Fibroblast of lung (primary cell): ENCODE results near the gene C11orf68. TPM values are rescaled to one million over a fixed set of nuclear protein-coding genes. Genes with fewer than 3 reads are reported as not detected.
"Not testable (repeated sequence)": the region's sequence is repeated elsewhere in the genome, so short reads cannot be mapped to it uniquely, and the experiment has no call there.

Experiments
- DNase-seq, 2 donors: peaks; one replicate each; pipeline versions ENCODE4 v3.0.0 to v3.0.0-alpha.2; 2010; ENCODE audit warnings: low read depth in 2 of 2
- H2AFZ ChIP-seq: 2 replicates; pipeline ENCODE4 v1.5.1; 2012; ENCODE audit warnings: low read length, control low read depth, inconsistent platforms
- H3K27ac ChIP-seq: 2 replicates; pipeline ENCODE4 v1.5.1; 2011; ENCODE audit warnings: low read length, control low read depth; ENCODE audit not compliant: insufficient read depth
- H3K27me3 ChIP-seq: 2 replicates; pipeline ENCODE4 v1.5.1; 2011; ENCODE audit warnings: mild to moderate bottlenecking, low read length; ENCODE audit not compliant: control insufficient read depth, insufficient read depth
- H3K36me3 ChIP-seq: 2 replicates; pipeline ENCODE4 v1.5.1; 2011; ENCODE audit warnings: low read length; ENCODE audit not compliant: control insufficient read depth, insufficient read depth
- H3K4me1 ChIP-seq: 2 replicates; pipeline ENCODE4 v1.5.1; 2011; ENCODE audit warnings: low read length; ENCODE audit not compliant: control insufficient read depth, insufficient read depth; ENCODE audit errors: extremely low read depth
- H3K4me2 ChIP-seq: 2 replicates; pipeline ENCODE4 v1.5.1; 2011; ENCODE audit warnings: low read length, control low read depth; ENCODE audit not compliant: insufficient read depth; ENCODE audit errors: extremely low read depth
- H3K4me3 ChIP-seq, 4 experiments: fragments of 200-600 bp in 1 of 4; sonication (generic) in 1 of 4; replicated peaks in 1 of 4; 2 replicates each; pipeline ENCODE4 v1.5.1; 2011 to 2016; ENCODE audit warnings: low read length in 4 of 4, low read depth in 3 of 4, mild to moderate bottlenecking in 3 of 4, control low read depth in 2 of 4, inconsistent platforms in 1 of 4, mixed read lengths in 1 of 4; ENCODE audit not compliant: insufficient read depth in 1 of 4; ENCODE audit errors: control extremely low read depth in 1 of 4
- H3K79me2 ChIP-seq: 2 replicates; pipeline ENCODE4 v1.5.1; 2012; ENCODE audit warnings: mild to moderate bottlenecking, low read length, inconsistent platforms; ENCODE audit not compliant: control insufficient read depth, insufficient read depth
- H3K9ac ChIP-seq: 2 replicates; pipeline ENCODE4 v1.5.1; 2011; ENCODE audit warnings: mild to moderate bottlenecking, low read length, control low read depth; ENCODE audit not compliant: insufficient read depth
- H3K9me3 ChIP-seq: 2 replicates; pipeline ENCODE4 v1.5.1; 2012; ENCODE audit warnings: low read depth, low read length; ENCODE audit not compliant: control insufficient read depth, insufficient read depth
- H4K20me1 ChIP-seq: 2 replicates; pipeline ENCODE4 v1.5.1; 2011; ENCODE audit warnings: low read length; ENCODE audit not compliant: control insufficient read depth, insufficient read depth; ENCODE audit errors: extremely low read depth
- EZH2 ChIP-seq: IDR thresholded peaks from 2 replicates; pipeline ENCODE4 v1.5.1; 2012; ENCODE audit warnings: low read length, control low read depth, mild to moderate bottlenecking; ENCODE audit errors: missing control alignments
- polyA plus RNA-seq, 2 donors: library from polyadenylated mRNA; depleted of rRNA in 1 of 2; stranded (reverse) in 1 of 2; unstranded in 1 of 2; fragments of >200 nt; gene quantifications; 2 replicates each; pipeline ENCODE4 v1.2.1, GENCODE V29; 2011 to 2012; ENCODE audit warnings: missing spikeins in 1 of 2
- total RNA-seq: library from RNA; depleted of rRNA; stranded (reverse); fragments of >200 nt; gene quantifications from 2 replicates; pipeline ENCODE4 v1.2.1, GENCODE V29; 2014
- TF ChIP-seq, protein P1 (sequence below), 2 donors: IDR thresholded peaks in 1 of 2; conservative IDR thresholded peaks in 1 of 2; 1 replicate in 1 of 2; 2 replicates in 1 of 2; pipeline ENCODE4 v1.5.1; 2011 to 2012; ENCODE audit warnings: low read length in 2 of 2, control low read depth in 1 of 2, inconsistent platforms in 1 of 2, low read depth in 1 of 2, mild to moderate bottlenecking in 1 of 2

C11orf68 gene
- total and polyA plus RNA-seq, 2 donors (not counting 1 experiment from before 2014, with no cell fraction given): 26.6 to 27.6 TPM

DNA sequence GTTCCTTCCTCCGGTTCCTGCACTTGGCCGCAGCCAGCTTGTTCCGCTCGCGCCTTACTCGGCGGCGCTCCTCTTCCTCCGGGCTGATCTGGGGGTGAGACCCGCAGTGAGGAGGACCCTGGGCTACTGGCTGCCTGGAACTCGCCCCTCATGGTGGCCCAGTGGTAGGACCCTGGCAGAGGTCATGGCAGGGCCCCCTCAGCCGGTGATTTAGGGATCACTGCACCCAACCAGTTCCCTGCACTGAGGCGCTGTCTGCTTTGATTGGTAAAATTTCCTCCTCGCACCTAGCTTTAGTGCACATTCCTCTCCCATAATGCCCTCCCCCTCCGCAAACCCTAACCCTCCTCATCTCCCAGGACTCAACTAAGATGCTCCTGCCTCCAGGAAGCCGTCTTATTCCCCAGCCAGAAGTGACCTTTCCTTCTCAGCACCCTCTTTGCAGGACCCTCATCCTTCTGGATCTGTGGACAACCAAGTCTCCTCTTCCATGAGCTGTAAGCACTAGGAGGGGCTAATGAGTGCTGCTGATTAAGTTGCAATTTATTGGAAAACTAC lies 24.7 kb downstream of the C11orf68 start:
- peak overlapping the region; percentile 42 for H3K27ac ChIP-seq
- no peaks in the 10 kb centered on the region for H4K20me1 ChIP-seq
- no peaks in the 10 kb centered on the region for H3K9me3 ChIP-seq

DNA sequence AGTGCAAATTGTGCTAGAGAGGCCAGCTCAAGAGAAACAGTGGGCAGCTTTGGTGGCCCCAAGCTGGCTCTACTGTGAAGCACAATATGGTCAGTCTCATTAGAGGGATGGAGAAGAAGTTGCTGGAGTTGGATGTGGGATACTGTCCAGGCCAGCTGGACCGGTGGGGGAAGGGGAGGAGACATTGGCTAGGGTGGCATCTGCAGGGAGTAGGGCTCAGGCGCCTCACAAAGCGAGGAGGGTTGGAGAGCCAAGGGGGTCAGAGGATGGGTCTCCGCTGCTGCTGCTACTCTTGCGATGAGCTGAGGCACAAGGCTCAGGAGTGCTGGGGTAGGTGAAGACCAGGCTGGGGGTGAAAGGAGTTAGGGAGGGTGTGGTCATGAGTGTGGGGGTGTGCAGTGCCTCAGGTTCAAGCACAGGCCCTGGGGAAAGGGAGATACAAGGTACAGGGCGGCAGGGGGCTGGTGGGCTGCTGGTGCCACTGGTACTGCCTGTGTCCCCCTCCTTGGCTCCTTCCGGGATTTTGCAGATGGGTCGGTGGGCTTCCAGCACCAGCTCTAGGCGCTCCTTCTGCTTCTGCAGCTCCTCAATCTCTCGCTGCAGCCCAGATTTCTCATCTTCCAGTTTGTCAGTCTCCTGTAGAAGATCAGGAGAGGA lies 26.1 kb downstream of the C11orf68 start:
- Histone ChIP-seq H3K9ac (no peak overlapping the region), H3K36me3 (peaks cover 26% of the 10 kb centered on the region), H3K4me3 (peak overlapping the region; percentile 56 to 78 (median 68)), H2AFZ (no peak overlapping the region), H3K27ac (peak overlapping the region; percentile 17), H3K4me2 (peak overlapping the region; percentile 61), H3K79me2 (peaks cover 71% of the 10 kb centered on the region), H3K4me1 (peaks cover 28% of the 10 kb centered on the region), H3K9me3 (no peaks in the 10 kb centered on the region), H3K27me3 (no peaks in the 10 kb centered on the region), H4K20me1 (no peaks in the 10 kb centered on the region)
- TF ChIP-seq EZH2: no peak
- TF ChIP-seq, protein P1, sequence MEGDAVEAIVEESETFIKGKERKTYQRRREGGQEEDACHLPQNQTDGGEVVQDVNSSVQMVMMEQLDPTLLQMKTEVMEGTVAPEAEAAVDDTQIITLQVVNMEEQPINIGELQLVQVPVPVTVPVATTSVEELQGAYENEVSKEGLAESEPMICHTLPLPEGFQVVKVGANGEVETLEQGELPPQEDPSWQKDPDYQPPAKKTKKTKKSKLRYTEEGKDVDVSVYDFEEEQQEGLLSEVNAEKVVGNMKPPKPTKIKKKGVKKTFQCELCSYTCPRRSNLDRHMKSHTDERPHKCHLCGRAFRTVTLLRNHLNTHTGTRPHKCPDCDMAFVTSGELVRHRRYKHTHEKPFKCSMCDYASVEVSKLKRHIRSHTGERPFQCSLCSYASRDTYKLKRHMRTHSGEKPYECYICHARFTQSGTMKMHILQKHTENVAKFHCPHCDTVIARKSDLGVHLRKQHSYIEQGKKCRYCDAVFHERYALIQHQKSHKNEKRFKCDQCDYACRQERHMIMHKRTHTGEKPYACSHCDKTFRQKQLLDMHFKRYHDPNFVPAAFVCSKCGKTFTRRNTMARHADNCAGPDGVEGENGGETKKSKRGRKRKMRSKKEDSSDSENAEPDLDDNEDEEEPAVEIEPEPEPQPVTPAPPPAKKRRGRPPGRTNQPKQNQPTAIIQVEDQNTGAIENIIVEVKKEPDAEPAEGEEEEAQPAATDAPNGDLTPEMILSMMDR (conservative IDR thresholded peaks at IDR 0.05 in 1 of 2, IDR thresholded peaks at IDR 0.05 in 1 of 2; ENCODE audit: low read depth in 1 of 2, low read length in 2 of 2): no peak
- DNase-seq: no peak

More for the DNA sequence above, 24.7 kb downstream of the C11orf68 start:
- no peak for DNase-seq
- Histone ChIP-seq H3K27me3 (no peaks in the 10 kb centered on the region), H3K4me2 (peak overlapping the region; percentile 70), H2AFZ (no peak overlapping the region), H3K4me3 (peak overlapping the region in 2 of 4 experiments; percentile 22 to 23), H3K79me2 (peaks cover 84% of the 10 kb centered on the region), H3K4me1 (peaks cover 28% of the 10 kb centered on the region), H3K9ac (peak overlapping the region; percentile 26), H3K36me3 (peaks cover 26% of the 10 kb centered on the region)
- no peak for TF ChIP-seq EZH2
- TF ChIP-seq, protein P1 (conservative IDR thresholded peaks at IDR 0.05 in 1 of 2, IDR thresholded peaks at IDR 0.05 in 1 of 2; ENCODE audit: low read depth in 1 of 2, low read length in 2 of 2): no peak

DNA sequence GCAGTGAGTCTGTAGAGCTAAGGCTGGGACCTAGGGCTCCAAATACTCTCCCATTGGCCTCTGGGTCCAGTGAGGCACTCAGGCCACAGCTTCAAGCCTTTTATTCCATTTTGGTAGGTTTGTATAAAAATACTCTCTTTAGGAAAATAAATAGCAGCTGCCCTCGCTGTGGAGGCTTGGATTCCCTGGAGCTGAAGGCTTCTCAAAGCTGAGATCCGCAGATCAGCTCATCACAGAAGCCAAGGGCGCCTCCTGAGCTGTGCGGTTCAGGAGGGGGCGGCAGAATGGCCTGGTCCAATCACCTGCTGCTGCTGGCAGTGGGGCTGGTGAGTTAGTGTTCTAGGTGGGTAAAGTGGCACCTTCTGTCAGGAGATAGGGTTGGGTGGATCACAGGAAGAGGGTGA lies 26.7 kb downstream of the C11orf68 start:
- not testable (repeated sequence) for DNase-seq, H2AFZ ChIP-seq, H3K9me3 ChIP-seq, H4K20me1 ChIP-seq, H3K27me3 ChIP-seq
- peaks cover 28% of the 10 kb centered on the region for H3K4me1 ChIP-seq
- H3K4me3 ChIP-seq: peak overlapping the region; percentile 56 to 78 (median 68)
- peaks cover 71% of the 10 kb centered on the region for H3K79me2 ChIP-seq
- H3K4me2 ChIP-seq: peak overlapping the region; percentile 61
- peaks cover 26% of the 10 kb centered on the region for H3K36me3 ChIP-seq
- peak overlapping the region; percentile 98 for H3K27ac ChIP-seq
- peak overlapping the region; percentile 89 for H3K9ac ChIP-seq
